ENCODE results near the gene LRRK1.

- TF ChIP-seq CTCF (IDR thresholded peaks at IDR 0.05), result no peak
- no peak for TF ChIP-seq POLR2A (IDR thresholded peaks at IDR 0.05)
Observed at GRCh38 chr15:100958326-100959065, 39.3 kb downstream of the LRRK1 start.

Measured in uterus (tissue), 2 donors.